Measurements from ENCODE around the gene PRRC2A.
A peak's percentile ranks its signal among the peaks of the same experiment; 100 is the strongest.

Gene PRRC2A

GRCh38 chr6:31620586-31621319 is at the start of gene PRRC2A:
TSS of gene PRRC2A (plus strand) at chr6:31620715. CDS start at chr6:31622790, 2,075 bp downstream.
- DNase-seq, result peak; percentile 93

DNA sequence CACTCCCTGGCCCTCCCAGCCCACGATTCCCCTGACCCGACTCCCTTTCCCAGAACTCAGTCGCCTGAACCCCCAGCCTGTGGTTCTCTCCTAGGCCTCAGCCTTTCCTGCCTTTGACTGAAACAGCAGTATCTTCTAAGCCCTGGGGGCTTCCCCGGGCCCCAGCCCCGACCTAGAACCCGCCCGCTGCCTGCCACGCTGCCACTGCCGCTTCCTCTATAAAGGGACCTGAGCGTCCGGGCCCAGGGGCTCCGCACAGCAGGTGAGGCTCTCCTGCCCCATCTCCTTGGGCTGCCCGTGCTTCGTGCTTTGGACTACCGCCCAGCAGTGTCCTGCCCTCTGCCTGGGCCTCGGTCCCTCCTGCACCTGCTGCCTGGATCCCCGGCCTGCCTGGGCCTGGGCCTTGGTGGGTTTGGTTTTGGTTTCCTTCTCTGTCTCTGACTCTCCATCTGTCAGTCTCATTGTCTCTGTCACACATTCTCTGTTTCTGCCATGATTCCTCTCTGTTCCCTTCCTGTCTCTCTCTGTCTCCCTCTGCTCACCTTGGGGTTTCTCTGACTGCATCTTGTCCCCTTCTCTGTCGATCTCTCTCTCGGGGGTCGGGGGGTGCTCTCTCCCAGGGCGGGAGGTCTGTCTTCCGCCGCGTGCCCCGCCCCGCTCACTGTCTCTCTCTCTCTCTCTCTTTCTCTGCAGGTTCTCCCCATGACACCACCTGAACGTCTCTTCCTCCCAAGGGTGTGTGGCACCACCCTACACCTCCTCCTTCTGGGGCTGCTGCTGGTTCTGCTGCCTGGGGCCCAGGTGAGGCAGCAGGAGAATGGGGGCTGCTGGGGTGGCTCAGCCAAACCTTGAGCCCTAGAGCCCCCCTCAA is 48.2 kb upstream of the PRRC2A start, which contains the start of gene LTA:
Gene LTA (plus strand): TSS at position 249 of the 871 bp plus-strand sequence. CDS start 454 bp downstream, at position 703.
- DNase-seq, result no peak

DNA sequence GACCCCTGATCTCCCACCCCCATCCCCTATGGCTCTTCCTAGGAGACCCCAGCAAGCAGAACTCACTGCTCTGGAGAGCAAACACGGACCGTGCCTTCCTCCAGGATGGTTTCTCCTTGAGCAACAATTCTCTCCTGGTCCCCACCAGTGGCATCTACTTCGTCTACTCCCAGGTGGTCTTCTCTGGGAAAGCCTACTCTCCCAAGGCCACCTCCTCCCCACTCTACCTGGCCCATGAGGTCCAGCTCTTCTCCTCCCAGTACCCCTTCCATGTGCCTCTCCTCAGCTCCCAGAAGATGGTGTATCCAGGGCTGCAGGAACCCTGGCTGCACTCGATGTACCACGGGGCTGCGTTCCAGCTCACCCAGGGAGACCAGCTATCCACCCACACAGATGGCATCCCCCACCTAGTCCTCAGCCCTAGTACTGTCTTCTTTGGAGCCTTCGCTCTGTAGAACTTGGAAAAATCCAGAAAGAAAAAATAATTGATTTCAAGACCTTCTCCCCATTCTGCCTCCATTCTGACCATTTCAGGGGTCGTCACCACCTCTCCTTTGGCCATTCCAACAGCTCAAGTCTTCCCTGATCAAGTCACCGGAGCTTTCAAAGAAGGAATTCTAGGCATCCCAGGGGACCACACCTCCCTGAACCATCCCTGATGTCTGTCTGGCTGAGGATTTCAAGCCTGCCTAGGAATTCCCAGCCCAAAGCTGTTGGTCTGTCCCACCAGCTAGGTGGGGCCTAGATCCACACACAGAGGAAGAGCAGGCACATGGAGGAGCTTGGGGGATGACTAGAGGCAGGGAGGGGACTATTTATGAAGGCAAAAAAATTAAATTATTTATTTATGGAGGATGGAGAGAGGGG is 47.0 kb upstream of the PRRC2A start:
- DNase-seq, result no peak

DNA sequence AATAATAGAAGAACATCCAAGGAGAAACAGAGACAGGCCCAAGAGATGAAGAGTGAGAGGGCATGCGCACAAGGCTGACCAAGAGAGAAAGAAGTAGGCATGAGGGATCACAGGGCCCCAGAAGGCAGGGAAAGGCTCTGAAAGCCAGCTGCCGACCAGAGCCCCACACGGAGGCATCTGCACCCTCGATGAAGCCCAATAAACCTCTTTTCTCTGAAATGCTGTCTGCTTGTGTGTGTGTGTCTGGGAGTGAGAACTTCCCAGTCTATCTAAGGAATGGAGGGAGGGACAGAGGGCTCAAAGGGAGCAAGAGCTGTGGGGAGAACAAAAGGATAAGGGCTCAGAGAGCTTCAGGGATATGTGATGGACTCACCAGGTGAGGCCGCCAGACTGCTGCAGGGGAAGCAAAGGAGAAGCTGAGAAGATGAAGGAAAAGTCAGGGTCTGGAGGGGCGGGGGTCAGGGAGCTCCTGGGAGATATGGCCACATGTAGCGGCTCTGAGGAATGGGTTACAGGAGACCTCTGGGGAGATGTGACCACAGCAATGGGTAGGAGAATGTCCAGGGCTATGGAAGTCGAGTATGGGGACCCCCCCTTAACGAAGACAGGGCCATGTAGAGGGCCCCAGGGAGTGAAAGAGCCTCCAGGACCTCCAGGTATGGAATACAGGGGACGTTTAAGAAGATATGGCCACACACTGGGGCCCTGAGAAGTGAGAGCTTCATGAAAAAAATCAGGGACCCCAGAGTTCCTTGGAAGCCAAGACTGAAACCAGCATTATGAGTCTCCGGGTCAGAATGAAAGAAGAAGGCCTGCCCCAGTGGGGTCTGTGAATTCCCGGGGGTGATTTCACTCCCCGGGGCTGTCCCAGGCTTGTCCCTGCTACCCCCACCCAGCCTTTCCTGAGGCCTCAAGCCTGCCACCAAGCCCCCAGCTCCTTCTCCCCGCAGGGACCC is 46.1 kb upstream of the PRRC2A start:
- DNase-seq, result no peak

GRCh38 chr6:31575335-31575901 is 45.1 kb upstream of the PRRC2A start, which contains the start of gene TNF:
TSS of gene TNF (plus strand) at chr6:31575565. CDS start at chr6:31575742, 177 bp downstream.
- DNase-seq, result no peak

- peak; percentile 47 for DNase-seq
Observed at GRCh38 chr6:31575952-31576685, 44.4 kb upstream of the PRRC2A start.

DNA sequence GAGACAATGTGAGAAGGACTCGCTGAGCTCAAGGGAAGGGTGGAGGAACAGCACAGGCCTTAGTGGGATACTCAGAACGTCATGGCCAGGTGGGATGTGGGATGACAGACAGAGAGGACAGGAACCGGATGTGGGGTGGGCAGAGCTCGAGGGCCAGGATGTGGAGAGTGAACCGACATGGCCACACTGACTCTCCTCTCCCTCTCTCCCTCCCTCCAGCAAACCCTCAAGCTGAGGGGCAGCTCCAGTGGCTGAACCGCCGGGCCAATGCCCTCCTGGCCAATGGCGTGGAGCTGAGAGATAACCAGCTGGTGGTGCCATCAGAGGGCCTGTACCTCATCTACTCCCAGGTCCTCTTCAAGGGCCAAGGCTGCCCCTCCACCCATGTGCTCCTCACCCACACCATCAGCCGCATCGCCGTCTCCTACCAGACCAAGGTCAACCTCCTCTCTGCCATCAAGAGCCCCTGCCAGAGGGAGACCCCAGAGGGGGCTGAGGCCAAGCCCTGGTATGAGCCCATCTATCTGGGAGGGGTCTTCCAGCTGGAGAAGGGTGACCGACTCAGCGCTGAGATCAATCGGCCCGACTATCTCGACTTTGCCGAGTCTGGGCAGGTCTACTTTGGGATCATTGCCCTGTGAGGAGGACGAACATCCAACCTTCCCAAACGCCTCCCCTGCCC is 43.5 kb upstream of the PRRC2A start:
- no peak for DNase-seq

DNA sequence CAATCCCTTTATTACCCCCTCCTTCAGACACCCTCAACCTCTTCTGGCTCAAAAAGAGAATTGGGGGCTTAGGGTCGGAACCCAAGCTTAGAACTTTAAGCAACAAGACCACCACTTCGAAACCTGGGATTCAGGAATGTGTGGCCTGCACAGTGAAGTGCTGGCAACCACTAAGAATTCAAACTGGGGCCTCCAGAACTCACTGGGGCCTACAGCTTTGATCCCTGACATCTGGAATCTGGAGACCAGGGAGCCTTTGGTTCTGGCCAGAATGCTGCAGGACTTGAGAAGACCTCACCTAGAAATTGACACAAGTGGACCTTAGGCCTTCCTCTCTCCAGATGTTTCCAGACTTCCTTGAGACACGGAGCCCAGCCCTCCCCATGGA is 42.9 kb upstream of the PRRC2A start:
- no peak for DNase-seq

GRCh38 chr6:31578184-31579118 is 42.1 kb upstream of the PRRC2A start:
- DNase-seq, result no peak

- DNase-seq, result no peak
Observed at GRCh38 chr6:31579119-31579505, 41.4 kb upstream of the PRRC2A start.

DNA sequence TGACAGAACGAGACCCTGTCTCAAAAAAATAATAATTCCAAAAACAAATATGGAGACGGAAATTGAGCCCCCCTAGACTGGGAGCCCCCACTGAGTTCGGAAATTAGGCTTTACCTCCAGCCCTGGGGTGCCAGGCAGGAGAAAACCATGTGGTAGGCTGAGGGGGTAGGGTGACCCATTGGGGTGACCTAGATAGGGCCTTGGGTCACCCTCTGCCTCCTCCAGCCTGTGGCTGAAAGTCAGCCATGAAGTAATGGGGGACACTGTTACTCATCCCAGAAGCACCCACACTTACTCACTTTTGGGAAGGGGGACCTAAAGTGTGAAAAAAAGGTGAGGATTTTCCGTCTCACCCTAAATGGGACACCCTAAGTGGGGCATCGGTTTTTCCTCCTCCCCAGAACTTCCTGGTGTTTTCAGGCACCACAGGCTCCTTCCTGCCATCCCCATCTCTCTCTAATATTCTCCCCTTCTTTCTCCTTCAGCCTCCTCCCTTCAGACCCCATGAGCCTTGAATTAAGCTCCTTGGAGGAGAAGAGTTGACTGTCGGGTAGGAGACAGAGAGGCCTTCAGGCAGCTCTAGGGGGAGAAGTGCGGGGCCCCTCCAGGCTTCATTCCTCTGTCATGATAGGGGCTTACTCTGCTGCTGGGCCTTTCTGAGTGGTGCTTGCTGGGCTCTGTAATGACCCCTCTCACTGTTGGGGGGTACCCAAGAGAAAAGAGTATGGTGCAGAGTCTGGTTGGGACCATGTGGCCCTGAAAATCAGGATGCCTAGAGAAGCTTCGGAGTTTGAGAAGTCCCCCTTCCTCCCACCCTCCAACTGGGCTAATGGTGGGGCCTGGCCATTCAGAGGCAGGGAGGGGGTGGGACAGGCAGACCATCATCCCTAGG is 40.7 kb upstream of the PRRC2A start:
- no peak for DNase-seq

DNA sequence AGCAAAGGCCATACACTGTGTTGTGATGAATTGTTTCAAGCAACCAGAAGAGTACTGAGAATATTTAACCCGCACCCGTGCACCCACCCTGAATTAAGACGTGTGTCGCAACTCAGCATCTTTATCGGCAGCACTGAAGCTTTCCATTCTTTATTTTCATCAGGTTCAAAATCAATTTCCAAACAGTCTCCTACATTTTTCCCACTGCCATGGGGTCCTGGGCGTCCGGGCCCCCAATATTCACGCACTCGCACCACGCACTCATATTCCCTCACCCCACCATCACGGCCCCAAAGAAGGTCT is 40.1 kb upstream of the PRRC2A start:
- no peak for DNase-seq

GRCh38 chr6:31580807-31581433 is 39.6 kb upstream of the PRRC2A start:
- peak; percentile 91 for DNase-seq

DNA sequence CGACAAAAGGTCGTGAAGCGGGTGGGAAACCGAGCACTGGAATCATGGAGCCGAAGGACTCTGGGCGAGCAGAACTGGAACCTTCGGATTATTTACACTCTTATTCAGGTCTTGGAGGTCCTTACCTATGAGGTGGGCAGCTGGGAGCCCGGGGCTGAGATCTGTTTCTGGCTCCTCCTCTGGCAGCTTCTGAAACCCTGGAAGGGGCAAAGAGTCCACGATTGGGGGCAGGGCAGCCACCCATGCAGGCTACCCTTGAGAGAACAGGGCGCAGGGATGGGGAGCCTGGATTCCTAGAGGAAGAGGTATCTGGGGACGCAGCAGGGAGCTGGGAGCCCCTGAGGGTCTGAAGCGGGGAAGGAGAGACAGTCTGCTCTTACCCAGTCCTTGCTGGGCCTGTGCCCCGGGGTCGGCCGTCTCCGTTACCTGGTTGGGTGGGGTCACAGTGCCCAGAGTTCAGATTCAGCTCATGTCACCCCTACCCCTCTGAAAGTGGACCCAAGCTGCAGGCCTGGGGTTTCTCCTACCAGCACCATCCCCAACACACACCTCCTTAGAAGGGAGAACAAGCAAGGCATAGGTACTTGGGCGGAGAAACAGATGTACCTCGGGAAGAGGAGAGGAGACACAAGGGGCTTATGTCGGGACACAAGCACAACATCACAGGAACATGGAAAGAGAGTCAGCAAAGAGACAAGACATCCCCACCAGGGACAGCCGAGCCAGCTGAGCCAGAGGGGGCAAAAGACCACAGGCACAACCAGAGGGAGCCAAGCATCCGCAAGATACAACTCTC is 38.9 kb upstream of the PRRC2A start:
- DNase-seq, result peak; percentile 25

DNA sequence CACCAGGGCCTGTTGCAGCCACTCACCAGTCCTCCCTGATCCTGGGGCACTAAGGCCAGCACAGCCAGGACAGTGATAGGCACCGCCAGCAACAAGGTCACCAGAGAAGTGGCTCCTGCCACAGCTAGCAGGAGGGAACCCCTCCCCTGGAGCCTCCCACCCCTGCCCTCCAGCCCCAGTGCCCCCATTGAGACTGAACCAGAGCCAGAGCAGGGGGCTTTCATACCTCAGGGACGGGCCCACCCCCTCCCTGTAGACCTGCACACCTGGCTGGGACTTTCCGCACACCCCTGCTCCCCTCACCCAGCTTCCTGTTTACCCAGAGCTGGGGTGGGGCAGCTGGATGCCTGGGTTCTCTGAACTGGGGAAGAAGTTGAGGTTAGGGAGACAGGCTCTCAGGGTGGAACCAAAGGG is 38.3 kb upstream of the PRRC2A start, which contains the start of gene LTB:
Gene LTB (minus strand): TSS at position 195 of the 414 bp plus-strand sequence. CDS start 7 bp downstream, at position 188.
- DNase-seq, result no peak

DNA sequence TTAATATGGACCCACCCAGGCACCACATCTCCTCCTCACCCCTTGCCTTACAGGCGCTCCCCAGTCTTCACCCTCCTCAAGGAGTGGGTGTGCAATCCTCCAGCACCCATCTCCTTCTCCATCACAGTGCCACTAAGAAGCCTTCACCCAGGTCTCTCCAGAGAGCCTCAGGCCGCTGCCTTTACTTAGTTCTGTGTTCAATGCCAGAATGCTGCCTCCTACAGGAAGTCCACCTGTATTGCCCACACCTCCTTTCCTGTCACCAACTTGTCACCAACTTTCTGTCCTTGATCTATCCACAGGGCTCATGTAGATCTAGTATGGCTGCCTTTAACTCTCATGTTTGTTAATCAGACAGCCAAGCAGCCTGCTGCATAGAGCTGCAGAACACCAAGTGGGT is 35.0 kb upstream of the PRRC2A start:
- DNase-seq, result peak; percentile 46
